MM.1S (cell line): ENCODE results near the gene WDR6.
"Not testable (repeated sequence)": the region's sequence is repeated elsewhere in the genome, so short reads cannot be mapped to it uniquely, and the experiment has no call there.

Experiments
- EZH2 ChIP-seq: fragments of 300-600 bp; sonication (generic); optimal IDR thresholded peaks from 2 replicates; pipeline ENCODE3; 2017; ENCODE audit warnings: low read depth, mild to moderate bottlenecking, antibody characterized with exemption, low read length, mixed read lengths
- TF ChIP-seq, protein P1 (sequence below): fragments of 300-600 bp; sonication (generic); IDR thresholded peaks from 2 replicates; pipeline ENCODE4 v1.5.1; 2016; ENCODE audit warnings: antibody characterized with exemption, low read length, mixed read lengths

DNA sequence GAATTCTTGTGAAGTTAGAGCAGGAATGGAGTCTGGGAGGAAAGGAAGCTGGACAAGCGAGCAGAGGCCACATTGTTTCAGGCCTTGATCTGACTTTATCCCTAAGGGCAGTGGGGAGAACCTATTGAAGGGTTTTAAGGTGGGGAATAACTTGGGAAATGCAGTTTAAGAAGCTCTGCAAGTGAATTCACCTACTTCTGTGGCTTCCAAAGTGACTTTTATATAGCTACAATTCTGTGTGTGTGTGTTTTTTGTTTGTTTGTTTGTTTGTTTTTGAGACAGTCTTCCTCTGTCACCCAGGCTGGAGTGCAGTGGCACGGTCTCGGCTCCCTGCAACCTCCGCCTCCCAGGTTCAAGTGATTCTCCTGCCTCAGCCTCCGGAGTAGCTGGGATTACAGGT is 1.4 kb downstream of the WDR6 start:
- TF ChIP-seq, protein P1, sequence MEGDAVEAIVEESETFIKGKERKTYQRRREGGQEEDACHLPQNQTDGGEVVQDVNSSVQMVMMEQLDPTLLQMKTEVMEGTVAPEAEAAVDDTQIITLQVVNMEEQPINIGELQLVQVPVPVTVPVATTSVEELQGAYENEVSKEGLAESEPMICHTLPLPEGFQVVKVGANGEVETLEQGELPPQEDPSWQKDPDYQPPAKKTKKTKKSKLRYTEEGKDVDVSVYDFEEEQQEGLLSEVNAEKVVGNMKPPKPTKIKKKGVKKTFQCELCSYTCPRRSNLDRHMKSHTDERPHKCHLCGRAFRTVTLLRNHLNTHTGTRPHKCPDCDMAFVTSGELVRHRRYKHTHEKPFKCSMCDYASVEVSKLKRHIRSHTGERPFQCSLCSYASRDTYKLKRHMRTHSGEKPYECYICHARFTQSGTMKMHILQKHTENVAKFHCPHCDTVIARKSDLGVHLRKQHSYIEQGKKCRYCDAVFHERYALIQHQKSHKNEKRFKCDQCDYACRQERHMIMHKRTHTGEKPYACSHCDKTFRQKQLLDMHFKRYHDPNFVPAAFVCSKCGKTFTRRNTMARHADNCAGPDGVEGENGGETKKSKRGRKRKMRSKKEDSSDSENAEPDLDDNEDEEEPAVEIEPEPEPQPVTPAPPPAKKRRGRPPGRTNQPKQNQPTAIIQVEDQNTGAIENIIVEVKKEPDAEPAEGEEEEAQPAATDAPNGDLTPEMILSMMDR: not testable (repeated sequence)
- not testable (repeated sequence) for TF ChIP-seq EZH2
